IMR-90 (cell line): ENCODE results near the gene RNF112. TPM values are rescaled to one million over a fixed set of nuclear protein-coding genes. Genes with fewer than 3 reads are reported as not detected.

Source experiments
- ATAC-seq: fragments of 200-7000 bp; cut with Tn5 transposase; 2 replicates; pipeline ENCODE4 v1.9.1; 2020; ENCODE audit warnings: low read depth, mild to moderate bottlenecking, moderate library complexity
- Bru-seq: library from RNA; stranded (reverse); fragments of 400-500 nt; gene quantifications from one replicate; lab custom pipeline; 2021; lab: Mats Ljungman, UMichigan
- BruChase-seq, 2 experiments: library from RNA; stranded (reverse); fragments of 400-500 nt; gene quantifications; one replicate each; lab custom pipeline; 2021; lab: Mats Ljungman, UMichigan
- BruUV-seq: library from RNA; stranded (reverse); fragments of 400-500 nt; replicated peaks from 2 replicates; lab custom pipeline; 2021; lab: Mats Ljungman, UMichigan
- CTCF ChIA-PET: fragments of 300-600 bp; formaldehyde crosslinking; extraction: SDS; loops from one replicate; lab custom pipeline; 2021; ENCODE audit warnings: antibody characterized with exemption; lab: Yijun Ruan, JAX
- POLR2A ChIA-PET: fragments of 300-600 bp; sonication (Branson Sonifier 250); formaldehyde crosslinking; loops from one replicate; lab custom pipeline; 2022; ENCODE audit warnings: antibody characterized with exemption; ENCODE audit not compliant: unreplicated experiment; lab: Charles Lee
- DNase-seq: peaks from one replicate; pipeline ENCODE4 v3.0.0; 2013
- H2AFZ ChIP-seq: replicated peaks from 2 replicates; pipeline ENCODE3; 2013; ENCODE audit warnings: low read length, mild to moderate bottlenecking; ENCODE audit not compliant: poor library complexity
- H2AK5ac ChIP-seq: 2 replicates; pipeline ENCODE4 v1.6.1; 2013; ENCODE audit warnings: low read depth, low read length, inconsistent platforms
- H2AK9ac ChIP-seq: replicated peaks from 2 replicates; pipeline ENCODE3; 2013; ENCODE audit warnings: mild to moderate bottlenecking, low read depth, low read length, moderate library complexity; ENCODE audit not compliant: poor library complexity
- H2BK120ac ChIP-seq: 2 replicates; pipeline ENCODE4 v1.6.1; 2013; ENCODE audit warnings: low read depth, low read length, inconsistent platforms
- H2BK15ac ChIP-seq: 3 replicates; pipeline ENCODE4 v1.6.1; 2013; ENCODE audit warnings: low read depth, low read length, inconsistent platforms
- H2BK20ac ChIP-seq: 2 replicates; pipeline ENCODE4 v1.6.1; 2013; ENCODE audit warnings: low read depth, mild to moderate bottlenecking, inconsistent platforms, low read length, moderate library complexity
- H2BK5ac ChIP-seq: 2 replicates; pipeline ENCODE4 v1.6.1; 2013; ENCODE audit warnings: mild to moderate bottlenecking, low read depth, low read length, inconsistent platforms; ENCODE audit not compliant: poor library complexity, severe bottlenecking
- H3K14ac ChIP-seq: replicated peaks from 2 replicates; pipeline ENCODE4 v1.6.1; 2013; ENCODE audit warnings: low read depth, low read length, inconsistent platforms
- H3K18ac ChIP-seq: 2 replicates; pipeline ENCODE4 v1.6.1; 2013; ENCODE audit warnings: low read depth, low read length, control low read depth
- H3K23ac ChIP-seq: 2 replicates; pipeline ENCODE4 v1.6.1; 2013; ENCODE audit warnings: low read depth, low read length, inconsistent platforms
- H3K27ac ChIP-seq: 2 replicates; pipeline ENCODE4 v1.5.1; 2013; ENCODE audit warnings: mild to moderate bottlenecking, control low read depth, low read length; ENCODE audit not compliant: insufficient read depth
- H3K27me3 ChIP-seq: 2 replicates; pipeline ENCODE4 v1.6.1; 2013; ENCODE audit warnings: low read length; ENCODE audit not compliant: control insufficient read depth, insufficient read depth
- H3K36me3 ChIP-seq: 2 replicates; pipeline ENCODE4 v1.6.1; 2013; ENCODE audit warnings: low read length, mixed read lengths; ENCODE audit not compliant: control insufficient read depth, insufficient read depth
- H3K4ac ChIP-seq: 2 replicates; pipeline ENCODE4 v1.6.1; 2013; ENCODE audit warnings: low read depth, low read length, inconsistent platforms
- H3K4me1 ChIP-seq: 2 replicates; pipeline ENCODE4 v1.6.1; 2013; ENCODE audit warnings: low read length, mixed read lengths; ENCODE audit not compliant: control insufficient read depth, insufficient read depth
- H3K4me2 ChIP-seq: 2 replicates; pipeline ENCODE4 v1.6.1; 2013; ENCODE audit warnings: low read depth, mild to moderate bottlenecking, control low read depth, low read length, moderate library complexity
- H3K4me3 ChIP-seq: 2 replicates; pipeline ENCODE4 v1.5.1; 2013; ENCODE audit warnings: low read depth, mild to moderate bottlenecking, control low read depth, low read length, moderate library complexity; ENCODE audit not compliant: insufficient read depth
- H3K56ac ChIP-seq: 2 replicates; pipeline ENCODE4 v1.6.1; 2013; ENCODE audit warnings: low read length, inconsistent platforms; ENCODE audit not compliant: insufficient read depth; ENCODE audit errors: extremely low read depth
- H3K79me1 ChIP-seq, 2 experiments: 2 replicates each; pipeline ENCODE4 v1.6.1; 2013; ENCODE audit warnings: low read length in 2 of 2, inconsistent platforms in 1 of 2, low read depth in 1 of 2
- H3K9ac ChIP-seq: 2 replicates; pipeline ENCODE4 v1.6.1; 2013; ENCODE audit warnings: low read depth, low read length, control low read depth
- H3K9me1 ChIP-seq: 2 replicates; pipeline ENCODE4 v1.6.1; 2013; ENCODE audit warnings: low read length, inconsistent platforms; ENCODE audit not compliant: insufficient read depth
- H3K9me3 ChIP-seq: 2 replicates; pipeline ENCODE4 v1.6.1; 2013; ENCODE audit warnings: low read length; ENCODE audit not compliant: control insufficient read depth, insufficient read depth
- H4K20me1 ChIP-seq: 2 replicates; pipeline ENCODE4 v1.6.1; 2013; ENCODE audit warnings: low read length, inconsistent platforms; ENCODE audit not compliant: insufficient read depth
- H4K5ac ChIP-seq: 2 replicates; pipeline ENCODE4 v1.6.1; 2013; ENCODE audit warnings: mild to moderate bottlenecking, low read depth, low read length, control low read depth
- H4K8ac ChIP-seq, 2 experiments: 2 replicates each; pipeline ENCODE4 v1.6.1; 2013; ENCODE audit warnings: low read depth in 2 of 2, low read length in 2 of 2, control low read depth in 1 of 2, inconsistent platforms in 1 of 2
- H4K91ac ChIP-seq: 2 replicates; pipeline ENCODE4 v1.6.1; 2013; ENCODE audit warnings: low read depth, low read length, inconsistent platforms; ENCODE audit not compliant: insufficient read depth
- BHLHE40 ChIP-seq: fragments of 150-350 bp; IDR thresholded peaks from 2 replicates; pipeline ENCODE4 v1.6.1; 2016; ENCODE audit warnings: mild to moderate bottlenecking, low read depth, low read length
- CTCF ChIP-seq: conservative IDR thresholded peaks from 2 replicates; pipeline ENCODE4 v1.5.1; 2012; ENCODE audit warnings: mild to moderate bottlenecking, low read depth, low read length, improper control_type of control experiment
- NFE2L2 ChIP-seq: fragments of 150-350 bp; IDR thresholded peaks from 2 replicates; pipeline ENCODE4 v1.6.1; 2016; ENCODE audit warnings: low read depth, mild to moderate bottlenecking, low read length
- RAD21 ChIP-seq: IDR thresholded peaks from 2 replicates; pipeline ENCODE4 v1.6.1; 2012; ENCODE audit warnings: low read length, improper control_type of control experiment
- RFX5 ChIP-seq: IDR thresholded peaks from 2 replicates; pipeline ENCODE4 v1.8.0; 2012; ENCODE audit warnings: low read depth, mild to moderate bottlenecking, low read length, moderate library complexity
- WGBS, 2 experiments: methylation state at CpG; one replicate each; pipeline versions ENCODE4 v1.1.5 to v1.1.7; 2013; ENCODE audit warnings: missing lambda C conversion rate in 2 of 2; ENCODE audit not compliant: insufficient read length in 1 of 2; ENCODE audit errors: extremely low coverage in 2 of 2; 5-methylcytosine and 5-hydroxymethylcytosine counted together
- dilution Hi-C: fragments of 300-500 bp; cut with HindIII; formaldehyde crosslinking; loops from one replicate; pipeline ENCODE4 v1.14.3; 2018; ENCODE audit warnings: low sequenced_read_pairs; ENCODE audit not compliant: unreplicated experiment
- in situ Hi-C: fragments of 300-500 bp; cut with MboI; formaldehyde crosslinking; loops from 3 replicates; pipeline ENCODE4 v1.14.3; 2019; ENCODE audit warnings: low sequenced_read_pairs, inconsistent platforms, mixed read lengths
- intact Hi-C: fragments of 100-400 bp; cut with micrococcal nuclease; formaldehyde crosslinking; loops from 2 replicates; pipeline ENCODE4 v1.10.0; 2022
- long read RNA-seq: library from polyadenylated mRNA; unstranded; transcript quantifications from one replicate; pipeline ENCODE4 v2.0.0, GENCODE V29; 2021; ENCODE audit not compliant: unreplicated experiment
- polyA plus RNA-seq, 3 experiments: library from polyadenylated mRNA; depleted of rRNA; stranded (reverse); fragments of >200 nt; gene quantifications; 2 replicates each; pipeline ENCODE4 v1.2.3, GENCODE V29; 2012; ENCODE audit warnings: low replicate concordance in 1 of 3
- total RNA-seq: library from RNA; depleted of rRNA; stranded (reverse); fragments of >200 nt; gene quantifications from 2 replicates; pipeline ENCODE4 v1.2.3, GENCODE V29; 2012; rRNA removed
- TF ChIP-seq, protein P1 (sequence below): fragments of 150-350 bp; IDR thresholded peaks from 2 replicates; pipeline ENCODE4 v1.6.1; 2017; ENCODE audit warnings: mild to moderate bottlenecking, antibody characterized with exemption, low read length, low read depth

Gene RNF112
- total RNA-seq, result 1.7 and 2.5 TPM in 2 replicates
- 5.5 and 5.7 TPM in 2 replicates for polyA plus RNA-seq (2012; rRNA removed)
- 2.2 and 2.8 TPM in 2 replicates for polyA plus RNA-seq (2012; cell fraction: cytosol; rRNA removed)
- polyA plus RNA-seq (2012; cell fraction: nucleus; rRNA removed; ENCODE audit: low replicate concordance), result 32.3 and 51.9 TPM in 2 replicates
- Bru-seq, nascent RNA, result percentile 15 among the genes with signal in this experiment
- percentile 39 among the genes with signal in this experiment for BruChase-seq, experiment 1, labeled RNA remaining after a 6-hour chase
- percentile 43 among the genes with signal in this experiment for BruChase-seq, experiment 2, labeled RNA remaining after a 2-hour chase
- long read RNA-seq, result 0 reads

DNA sequence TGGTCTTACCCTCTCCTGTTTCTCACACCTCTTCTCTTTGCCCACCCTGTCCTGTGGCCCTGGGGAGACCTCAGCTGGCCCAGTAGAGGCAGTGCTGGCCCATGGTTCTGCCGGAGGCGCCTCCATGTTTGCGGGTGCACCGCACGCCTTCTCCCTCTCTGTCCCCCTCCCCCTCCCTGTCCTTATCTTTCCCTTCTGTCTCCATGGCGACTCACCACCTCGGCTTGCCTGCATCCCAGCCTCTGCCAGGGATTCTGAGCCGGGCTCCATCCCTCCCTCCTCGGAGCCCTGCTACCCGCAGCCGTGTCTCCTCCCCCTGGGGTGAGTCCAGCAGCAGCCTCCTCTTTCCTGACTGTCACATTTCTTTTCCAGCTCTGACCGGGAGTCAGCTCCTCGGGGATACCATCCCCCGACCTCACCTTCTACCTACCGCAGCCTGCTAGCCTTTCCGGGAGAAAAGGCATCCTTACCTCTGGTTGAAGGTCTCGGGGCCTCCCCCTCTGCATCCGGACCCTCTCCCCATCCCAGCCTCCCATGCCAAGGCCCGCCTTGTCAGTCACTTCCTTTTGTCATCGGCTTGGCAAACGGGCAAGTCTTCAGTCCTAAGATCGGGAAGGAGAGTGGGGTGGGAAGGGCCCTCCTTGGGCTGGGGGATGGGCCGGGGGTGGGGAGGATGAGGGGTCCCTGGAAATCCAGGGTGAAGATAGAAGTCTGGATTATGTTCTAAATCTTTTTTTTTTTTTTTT, at the start of gene RNF112:
Gene RNF112, plus strand, starts transcription at position 358 of the 746 bp plus-strand sequence. Its CDS starts 177 bp downstream, at position 535.
- Histone ChIP-seq H2BK20ac (no peak within 1 kb of the TSS), H3K56ac (no peak within 1 kb of the TSS), H3K27ac (no peak within 1 kb of the TSS), H4K91ac (peak within 1 kb of the TSS; percentile 49), H3K4me3 (no peak within 1 kb of the TSS), H3K9ac (no peak within 1 kb of the TSS), H3K23ac (no peak within 1 kb of the TSS), H3K79me1 (no peaks in the 10 kb centered on the region), H3K27me3 (no peaks in the 10 kb centered on the region), H3K18ac (peak within 1 kb of the TSS; percentile 11; the same call in 1 of the 2 replicates), H3K36me3 (no peaks in the 10 kb centered on the region), H2AFZ (peak within 1 kb of the TSS; percentile 88), H4K8ac (peak within 1 kb of the TSS in 1 of 2 experiments; percentile 76; a peak in 2 of 4 replicates), H2AK5ac (peak within 1 kb of the TSS; percentile 37), H3K14ac (peak within 1 kb of the TSS; percentile 1; the same call in 1 of the 2 replicates), H2BK5ac (no peak within 1 kb of the TSS), H3K4ac (peak within 1 kb of the TSS; percentile 55; the same call in 1 of the 2 replicates), H3K4me1 (peaks cover 11% of the 10 kb centered on the region; the same call in 1 of the 2 replicates), H4K20me1 (no peaks in the 10 kb centered on the region), H2AK9ac (peak within 1 kb of the TSS; percentile 93), H2BK120ac (peak within 1 kb of the TSS; percentile 33; the same call in 1 of the 2 replicates), H3K9me1 (peaks cover 8% of the 10 kb centered on the region), H3K4me2 (peak within 1 kb of the TSS; percentile 71), H4K5ac (0 out of 2 replicates have a peak within 1 kb of the TSS, but pooled peaks have one; percentile 32), H2BK15ac (no peak within 1 kb of the TSS; the same call in 2 of the 3 replicates), H3K9me3 (no peaks in the 10 kb centered on the region)
- intact Hi-C loops, result no loop called here
- DNase-seq (peak; percentile 56), ATAC-seq (peak; percentile 78)
- in situ Hi-C loops, result no loop called here
- BruUV-seq, result no TSS peak
- POLR2A ChIA-PET, result interaction anchor here (0.6 kb wide), 2 partner anchors 26 to 27 kb away, joined by 4 read pairs; no protein-coding TSS in a partner anchor
- dilution Hi-C loops, result no loop called here
- CTCF ChIA-PET, result interaction anchor here (2.5 kb wide), 1 partner anchor 48 kb away, joined by 12 read pairs; the partner anchor contains the start of gene B9D1
- WGBS, 2 experiments, result 14% methylated on average over 11 of the region's 23 CpGs; no CpG with 5 or more reads in 1 of the 2 experiments
- TF ChIP-seq CTCF, result 0 out of 2 replicates have a peak, but pooled peaks have one; percentile 25
- TF ChIP-seq, protein P1, sequence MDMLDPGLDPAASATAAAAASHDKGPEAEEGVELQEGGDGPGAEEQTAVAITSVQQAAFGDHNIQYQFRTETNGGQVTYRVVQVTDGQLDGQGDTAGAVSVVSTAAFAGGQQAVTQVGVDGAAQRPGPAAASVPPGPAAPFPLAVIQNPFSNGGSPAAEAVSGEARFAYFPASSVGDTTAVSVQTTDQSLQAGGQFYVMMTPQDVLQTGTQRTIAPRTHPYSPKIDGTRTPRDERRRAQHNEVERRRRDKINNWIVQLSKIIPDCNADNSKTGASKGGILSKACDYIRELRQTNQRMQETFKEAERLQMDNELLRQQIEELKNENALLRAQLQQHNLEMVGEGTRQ, result no peak
- TF ChIP-seq BHLHE40, result no peak
- TF ChIP-seq RAD21, result no peak
- TF ChIP-seq RFX5, result no peak
- TF ChIP-seq NFE2L2, result no peak
